HEK293T (cell line): Measurements from ENCODE around the gene ESPNL.

ENCODE experiments used
- ARNT ChIP-seq: fragments of 450-650 bp; IDR thresholded peaks from 2 replicates; pipeline ENCODE4 v1.6.1; 2017; ENCODE audit warnings: mild to moderate bottlenecking
- BHLHE40 ChIP-seq: fragments of 450-650 bp; IDR thresholded peaks from 2 replicates; pipeline ENCODE4 v1.6.1; 2016; ENCODE audit warnings: mild to moderate bottlenecking, moderate library complexity, borderline replicate concordance
- CTBP1 ChIP-seq: fragments of 450-650 bp; IDR thresholded peaks from 2 replicates; pipeline ENCODE4 v1.6.1; 2016; ENCODE audit warnings: borderline replicate concordance
- ELF4 ChIP-seq: fragments of 450-650 bp; IDR thresholded peaks from 2 replicates; pipeline ENCODE4 v1.6.1; 2017; ENCODE audit warnings: antibody characterized with exemption
- FOXK2 ChIP-seq: fragments of 450-650 bp; IDR thresholded peaks from 2 replicates; pipeline ENCODE4 v1.6.1; 2016; ENCODE audit warnings: mild to moderate bottlenecking
- FOXM1 ChIP-seq: fragments of 450-650 bp; IDR thresholded peaks from 2 replicates; pipeline ENCODE4 v1.6.1; 2017; ENCODE audit warnings: mild to moderate bottlenecking, borderline replicate concordance
- LEF1 ChIP-seq: fragments of 450-650 bp; IDR thresholded peaks from 2 replicates; pipeline ENCODE4 v1.6.1; 2017; ENCODE audit warnings: mild to moderate bottlenecking, borderline replicate concordance
- NFRKB ChIP-seq: fragments of 450-650 bp; IDR thresholded peaks from 2 replicates; pipeline ENCODE4 v1.6.1; 2016; ENCODE audit warnings: mild to moderate bottlenecking, moderate library complexity
- PKNOX1 ChIP-seq: fragments of 450-650 bp; IDR thresholded peaks from 2 replicates; pipeline ENCODE4 v1.6.1; 2016
- SP1 ChIP-seq: fragments of 450-650 bp; IDR thresholded peaks from 2 replicates; pipeline ENCODE4 v1.6.1; 2017
- TARDBP ChIP-seq: fragments of 450-650 bp; IDR thresholded peaks from 2 replicates; pipeline ENCODE4 v1.6.1; 2016
- ZNF384 ChIP-seq: fragments of 450-650 bp; IDR thresholded peaks from 2 replicates; pipeline ENCODE4 v1.6.1; 2016

GRCh38 chr2:238174701-238175100 lies 74.6 kb downstream of the ESPNL start:
- TF ChIP-seq SP1: no peak
- no peak for TF ChIP-seq FOXM1
- no peak for TF ChIP-seq PKNOX1
- TF ChIP-seq NFRKB: no peak
- TF ChIP-seq FOXK2: no peak
- TF ChIP-seq CTBP1: no peak
- no peak for TF ChIP-seq LEF1
- TF ChIP-seq TARDBP: no peak
- TF ChIP-seq ARNT: no peak
- TF ChIP-seq ZNF384: no peak
- no peak for TF ChIP-seq ELF4
- no peak for TF ChIP-seq BHLHE40
